GM21367 (cell line): ENCODE measurements around the gene HERC2.
"Not testable (repeated sequence)": the region's sequence is repeated elsewhere in the genome, so short reads cannot be mapped to it uniquely, and the experiment has no call there.

ENCODE experiments used
- ATAC-seq: cut with Tn5 transposase; IDR thresholded peaks from one replicate; pipeline ENCODE4 v1.9.1; 2021; ENCODE audit not compliant: unreplicated experiment

The HERC2 gene

GRCh38 chr15:28227303-28227702, 94.7 kb downstream of the HERC2 start:
- ATAC-seq: not testable (repeated sequence)

GRCh38 chr15:28222612-28223011, 99.4 kb downstream of the HERC2 start:
- ATAC-seq: not testable (repeated sequence)

GRCh38 chr15:28221696-28222095, 100.3 kb downstream of the HERC2 start:
- ATAC-seq: not testable (repeated sequence)

GRCh38 chr15:28219116-28219515, 102.9 kb downstream of the HERC2 start:
- ATAC-seq: no peak

- not testable (repeated sequence) for ATAC-seq
Measured at GRCh38 chr15:28216946-28217546, 104.9 kb downstream of the HERC2 start.

GRCh38 chr15:28215521-28215920, 106.5 kb downstream of the HERC2 start:
- ATAC-seq: not testable (repeated sequence)

GRCh38 chr15:28214006-28214790, 107.8 kb downstream of the HERC2 start:
- not testable (repeated sequence) for ATAC-seq

- ATAC-seq: not testable (repeated sequence)
Measured at GRCh38 chr15:28213393-28213792, 108.6 kb downstream of the HERC2 start.

GRCh38 chr15:28208583-28208982, 113.4 kb downstream of the HERC2 start:
- no peak for ATAC-seq

GRCh38 chr15:28205640-28206039, 116.3 kb downstream of the HERC2 start:
- ATAC-seq: not testable (repeated sequence)

GRCh38 chr15:28203055-28203828, 118.7 kb downstream of the HERC2 start:
- not testable (repeated sequence) for ATAC-seq

GRCh38 chr15:28202124-28202523, 119.9 kb downstream of the HERC2 start:
- not testable (repeated sequence) for ATAC-seq

GRCh38 chr15:28198215-28198614, 123.8 kb downstream of the HERC2 start:
- ATAC-seq: not testable (repeated sequence)

GRCh38 chr15:28197694-28198093, 124.3 kb downstream of the HERC2 start:
- not testable (repeated sequence) for ATAC-seq

GRCh38 chr15:28196581-28196980, 125.4 kb downstream of the HERC2 start:
- ATAC-seq: not testable (repeated sequence)

GRCh38 chr15:28192772-28193171, 129.2 kb downstream of the HERC2 start:
- no peak for ATAC-seq

- ATAC-seq: no peak
Measured at GRCh38 chr15:28191832-28192231, 130.1 kb downstream of the HERC2 start.

- ATAC-seq: no peak
Measured at GRCh38 chr15:28190391-28191174, 131.4 kb downstream of the HERC2 start.

- no peak for ATAC-seq
Measured at GRCh38 chr15:28185148-28185895, 136.7 kb downstream of the HERC2 start.

GRCh38 chr15:28184166-28184565, 137.8 kb downstream of the HERC2 start:
- ATAC-seq: no peak
